GM19397 (cell line): Measurements from ENCODE around the gene SSUH2.

ENCODE experiments used
- ATAC-seq: cut with Tn5 transposase; IDR thresholded peaks from one replicate; pipeline ENCODE4 v1.9.1; 2021; ENCODE audit warnings: mild to moderate bottlenecking, moderate library complexity; ENCODE audit not compliant: unreplicated experiment

Gene SSUH2

DNA sequence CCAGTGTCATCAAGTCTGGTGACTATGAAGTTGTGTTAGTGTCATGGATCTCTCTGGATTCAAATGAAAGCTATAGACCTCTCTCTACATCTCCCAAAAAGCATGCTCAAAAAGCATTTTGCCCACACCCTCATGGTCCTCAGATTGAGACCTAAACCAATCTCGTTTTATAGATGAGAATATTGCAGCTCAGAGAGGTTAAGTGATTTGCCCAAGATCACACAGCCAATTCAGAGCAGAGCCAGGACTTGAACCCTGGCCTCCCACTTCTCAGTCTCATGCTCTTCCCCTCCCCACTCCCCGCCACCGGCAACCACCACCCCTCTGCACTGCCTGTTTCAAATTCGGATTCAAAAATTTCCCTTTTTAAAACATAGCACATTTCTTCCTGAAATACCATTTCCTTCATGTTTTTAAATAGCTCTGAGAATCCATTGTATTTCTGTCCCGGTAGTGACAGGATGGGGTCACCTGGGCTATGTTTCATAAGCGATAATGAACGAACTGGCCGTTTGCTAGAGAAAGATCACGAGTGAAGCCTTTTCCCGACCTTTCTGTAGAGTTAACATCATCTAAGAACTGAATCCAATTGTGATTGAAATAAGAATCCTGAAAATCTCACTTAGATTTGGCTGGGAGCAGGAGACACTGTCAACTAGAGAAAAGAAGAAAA, 769 bp downstream of the SSUH2 start:
- ATAC-seq: no peak

DNA sequence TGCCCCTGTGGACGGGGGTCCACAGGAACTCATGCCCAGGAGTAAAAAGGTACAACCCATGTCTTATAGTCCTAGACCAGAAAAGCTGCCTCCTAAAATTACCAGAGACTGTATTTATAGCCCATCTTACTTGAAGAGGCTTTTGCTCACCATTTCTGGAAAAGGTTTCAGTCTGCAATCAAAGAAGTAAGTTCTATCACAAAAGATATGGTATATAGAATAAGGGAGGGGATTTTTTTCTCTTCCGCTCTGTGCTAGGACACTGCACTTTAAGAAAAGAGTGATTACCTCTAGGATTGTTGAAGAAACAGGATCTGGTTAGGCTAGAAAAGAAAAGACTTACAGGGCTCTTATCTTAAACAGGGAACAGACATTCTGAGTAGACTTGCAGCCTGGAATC, 2.6 kb downstream of the SSUH2 start:
- no peak for ATAC-seq

DNA sequence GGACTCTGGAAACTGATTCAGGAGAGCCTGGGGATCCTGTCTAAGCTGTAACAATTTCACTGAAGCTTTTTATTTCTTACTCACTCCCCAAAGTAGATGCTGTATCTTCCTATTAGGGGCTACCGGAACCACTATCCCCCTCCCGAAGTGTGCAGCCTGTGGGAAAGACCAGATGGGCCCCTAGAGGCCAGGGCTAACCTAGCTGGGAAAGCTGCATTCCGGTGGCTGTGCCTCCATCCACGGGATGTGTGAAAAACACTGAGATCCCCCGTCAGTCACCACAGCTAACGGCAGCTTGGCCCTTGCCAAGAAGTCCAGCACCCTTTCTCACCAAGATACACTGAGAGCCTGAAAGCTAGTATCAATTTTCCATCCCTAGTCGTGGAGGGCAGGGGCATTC, 3.1 kb downstream of the SSUH2 start:
- ATAC-seq: no peak

DNA sequence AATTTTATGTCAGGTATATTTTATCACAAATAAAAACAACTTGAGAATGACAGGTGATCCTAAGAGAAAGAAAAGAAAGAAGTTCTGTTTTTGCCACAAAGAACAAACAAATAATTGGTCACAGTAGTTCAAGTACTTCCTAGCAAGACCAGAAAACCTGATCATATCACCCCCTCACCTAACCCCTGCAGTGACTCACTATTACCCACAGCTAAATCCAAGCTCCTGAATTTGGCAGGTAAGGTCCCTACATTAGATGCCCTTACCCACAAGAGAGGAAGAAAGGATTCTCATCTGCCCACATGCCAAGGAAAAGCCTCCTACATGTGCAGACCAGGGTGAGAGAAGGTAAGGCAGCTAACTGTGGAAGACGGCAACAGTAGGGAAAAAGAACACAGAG, 4.4 kb downstream of the SSUH2 start:
- ATAC-seq: no peak

DNA sequence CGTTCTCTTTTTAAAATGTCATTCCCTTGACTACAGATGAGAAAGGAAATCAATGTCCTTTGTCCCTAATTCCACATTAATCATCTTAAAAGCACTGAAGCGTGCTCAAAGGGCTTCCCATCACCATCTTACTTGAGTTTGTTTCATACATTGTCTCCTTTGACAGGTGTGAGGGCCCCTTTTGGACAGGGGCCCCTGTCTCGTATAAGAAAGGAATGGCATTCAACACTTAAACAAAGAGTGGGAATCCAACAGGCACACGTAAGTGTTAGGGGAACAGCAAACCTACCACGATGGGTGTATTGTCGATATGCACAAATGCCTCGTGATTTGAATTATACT, 5.0 kb downstream of the SSUH2 start:
- ATAC-seq: no peak

DNA sequence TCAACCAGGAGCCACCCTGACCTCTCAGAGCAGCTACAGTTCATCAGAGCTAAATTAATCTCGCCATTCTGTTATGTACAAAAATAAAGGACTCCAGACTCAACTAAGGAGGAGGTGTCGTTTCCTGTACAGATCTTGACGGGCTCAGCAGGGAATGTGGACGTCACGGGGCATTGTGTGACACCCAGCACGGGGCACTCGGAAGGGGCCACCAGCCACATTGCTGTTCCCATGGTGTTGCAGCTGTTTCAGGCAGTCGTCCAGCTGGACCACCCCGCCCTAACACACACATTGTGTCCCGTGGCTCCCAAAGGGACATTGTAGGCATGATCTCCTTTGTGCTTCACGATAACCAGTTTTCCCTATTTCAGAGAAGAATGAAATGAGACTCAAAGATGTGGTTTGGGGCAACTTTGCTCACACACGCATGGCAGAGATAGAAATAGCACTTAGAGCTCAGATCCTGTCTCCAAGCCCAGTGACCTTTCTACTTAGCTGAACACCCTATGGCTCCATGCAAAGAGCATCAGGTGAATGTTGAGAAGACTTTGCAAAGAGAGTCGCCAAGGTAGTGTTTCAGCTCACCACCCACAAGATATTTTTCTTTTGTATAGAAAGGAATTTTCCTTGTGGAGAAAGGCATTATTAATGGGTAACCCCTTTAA, 5.5 kb downstream of the SSUH2 start:
- ATAC-seq: no peak

DNA sequence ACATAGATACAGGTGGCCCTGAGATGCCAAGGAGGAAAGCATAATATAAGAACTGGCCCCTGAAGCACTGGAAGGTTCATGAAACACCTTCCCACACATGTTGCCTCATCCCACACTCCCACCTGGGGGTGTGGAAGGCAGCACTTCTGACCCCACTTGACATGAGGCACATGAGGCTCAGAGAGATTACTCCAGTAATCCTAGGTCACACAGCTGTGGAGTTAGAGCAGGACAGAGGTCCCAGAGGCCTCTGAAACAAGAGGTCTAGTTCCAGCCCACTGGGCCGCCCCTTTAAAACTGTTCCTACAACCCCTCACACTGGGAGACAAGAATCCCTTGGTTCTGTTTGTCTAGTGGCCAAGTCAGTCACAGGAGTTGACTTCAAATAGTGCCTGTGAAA, 7.2 kb downstream of the SSUH2 start:
- no peak for ATAC-seq

DNA sequence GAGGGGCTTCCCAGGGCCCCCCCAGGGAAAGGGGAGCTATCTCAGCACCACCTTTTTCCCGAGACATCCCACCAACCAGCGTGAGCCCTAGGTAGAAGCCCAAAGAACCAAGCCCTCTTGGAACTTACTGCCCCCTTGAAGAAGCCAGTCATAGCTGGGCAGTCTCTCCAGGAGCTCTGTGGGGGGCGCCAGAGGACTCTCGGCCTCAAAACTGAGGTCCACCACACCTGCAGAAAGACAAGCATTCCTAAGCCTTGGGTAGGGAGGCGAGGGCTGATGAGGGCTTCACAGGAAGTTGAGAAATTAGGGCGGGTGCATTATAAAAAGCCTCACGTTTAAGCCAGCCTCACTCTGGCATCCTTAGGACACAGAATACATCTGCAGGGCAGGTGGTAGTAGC, 9.0 kb downstream of the SSUH2 start:
- ATAC-seq: no peak

DNA sequence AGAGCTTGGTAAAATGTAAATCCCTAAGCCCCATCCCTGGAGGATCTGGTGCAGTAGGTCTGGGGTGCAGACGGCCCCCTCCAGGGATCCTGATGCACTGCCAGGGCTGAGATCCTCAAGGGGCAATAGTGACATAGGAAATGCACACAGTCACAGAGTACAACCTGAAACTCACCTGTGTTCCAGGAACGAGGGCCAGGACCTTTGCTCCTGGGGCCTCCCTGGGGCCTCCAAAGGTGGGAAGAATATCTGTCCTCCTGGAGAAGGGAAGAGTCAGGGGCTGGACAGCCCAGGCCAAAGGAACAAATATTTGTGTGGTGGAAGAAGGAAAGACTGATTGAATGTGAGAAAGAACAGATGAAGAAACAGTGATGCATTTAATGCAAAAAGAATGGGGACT, 9.5 kb downstream of the SSUH2 start:
- ATAC-seq: no peak

DNA sequence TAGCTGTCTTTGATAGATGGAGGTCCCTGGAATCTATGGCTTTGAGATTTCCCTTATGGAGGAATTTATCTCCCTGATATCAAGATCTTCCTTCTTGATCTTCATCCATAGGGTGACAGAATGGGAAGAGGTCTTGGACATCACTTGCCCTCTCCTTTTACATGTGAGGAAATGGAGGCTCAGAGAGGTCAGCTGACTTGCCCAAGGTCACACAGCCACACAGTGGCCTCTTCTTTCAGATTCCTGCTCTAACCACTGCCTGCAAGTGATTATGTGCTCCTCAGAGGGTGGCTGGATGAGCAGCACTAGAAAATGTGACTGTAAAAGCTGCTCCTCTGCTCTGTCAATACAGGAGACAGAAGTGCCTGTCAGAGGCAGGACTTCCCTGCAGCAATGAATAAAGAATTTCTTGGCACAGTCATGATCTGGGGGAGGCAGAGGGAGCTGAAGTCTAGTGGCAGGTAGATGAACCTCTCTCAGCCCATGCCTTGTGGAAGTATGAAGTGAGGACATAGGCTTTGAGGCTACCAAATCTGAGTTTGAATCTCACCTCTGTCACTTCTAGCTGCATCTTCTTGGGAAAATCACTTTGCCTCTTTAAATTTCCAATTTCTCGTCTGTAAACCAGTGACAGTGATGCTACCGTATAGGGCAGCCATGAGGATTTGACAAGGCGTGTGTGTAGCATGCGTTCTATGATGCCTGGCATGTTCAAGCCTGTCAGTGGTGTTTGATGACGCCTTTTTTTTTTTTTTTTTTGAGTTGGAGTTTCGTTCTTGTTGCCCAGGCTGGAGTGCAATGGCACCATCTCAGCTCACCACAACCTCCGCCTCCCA, 12.0 kb downstream of the SSUH2 start:
- no peak for ATAC-seq

DNA sequence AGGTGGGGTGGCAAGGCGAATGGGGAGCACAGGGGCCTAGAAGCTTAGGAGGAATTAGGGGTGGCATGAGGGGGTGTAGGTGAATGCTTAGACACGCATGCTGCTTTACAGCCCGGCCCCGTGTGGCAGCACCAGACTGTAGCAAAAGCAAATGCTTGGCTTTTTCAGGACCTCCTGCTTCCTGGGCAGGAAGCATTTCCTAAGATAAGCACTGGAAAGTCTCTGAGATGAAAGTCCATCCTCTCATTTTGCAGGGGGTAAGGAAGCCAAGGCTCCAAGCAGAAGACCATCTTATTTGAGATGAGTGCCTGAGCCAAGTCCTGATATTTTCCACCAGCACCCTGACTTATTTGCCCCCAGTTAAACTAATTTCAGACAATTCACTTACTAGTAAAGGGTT, 12.9 kb downstream of the SSUH2 start:
- ATAC-seq: no peak

DNA sequence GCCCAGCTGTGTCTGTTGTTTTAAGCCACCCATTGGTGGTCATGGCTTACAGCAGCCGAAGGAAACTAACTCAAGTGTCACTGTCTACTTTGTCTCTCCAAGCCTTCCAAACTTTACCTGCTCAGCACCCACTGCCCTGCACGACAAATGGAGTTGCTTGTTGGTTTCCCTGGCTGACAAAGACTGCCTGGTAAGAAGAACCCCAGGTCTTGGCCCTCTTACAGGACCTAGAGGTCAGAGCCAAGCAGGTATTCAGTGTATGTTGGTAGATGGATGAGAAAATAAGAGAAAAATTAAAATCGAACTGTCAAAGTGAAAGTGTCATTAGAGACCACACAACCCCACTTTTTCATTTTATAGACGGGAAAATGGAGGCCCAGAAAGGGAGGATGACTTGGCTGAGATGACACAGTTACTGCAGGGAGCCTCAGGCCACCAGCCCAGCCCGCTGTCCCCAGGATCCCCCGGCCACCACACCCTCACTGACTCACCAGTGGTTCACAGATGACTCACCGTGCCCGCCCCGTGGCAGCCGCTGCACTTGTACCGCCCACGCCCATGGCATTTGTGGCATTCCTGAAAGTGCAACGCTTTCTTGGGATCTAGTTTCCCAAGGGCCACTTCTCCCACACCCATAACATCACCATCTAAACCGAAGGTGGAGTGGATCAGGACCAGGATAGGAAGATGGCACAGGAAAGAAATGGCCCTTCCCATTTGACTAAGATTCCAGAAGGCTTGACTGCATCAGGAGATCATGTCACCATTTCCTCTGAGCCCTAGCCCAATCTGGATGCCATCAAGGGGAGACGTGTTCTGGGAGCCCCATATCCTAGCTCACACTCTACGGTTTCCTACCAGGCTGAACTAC, 15.2 kb downstream of the SSUH2 start:
- no peak for ATAC-seq

DNA sequence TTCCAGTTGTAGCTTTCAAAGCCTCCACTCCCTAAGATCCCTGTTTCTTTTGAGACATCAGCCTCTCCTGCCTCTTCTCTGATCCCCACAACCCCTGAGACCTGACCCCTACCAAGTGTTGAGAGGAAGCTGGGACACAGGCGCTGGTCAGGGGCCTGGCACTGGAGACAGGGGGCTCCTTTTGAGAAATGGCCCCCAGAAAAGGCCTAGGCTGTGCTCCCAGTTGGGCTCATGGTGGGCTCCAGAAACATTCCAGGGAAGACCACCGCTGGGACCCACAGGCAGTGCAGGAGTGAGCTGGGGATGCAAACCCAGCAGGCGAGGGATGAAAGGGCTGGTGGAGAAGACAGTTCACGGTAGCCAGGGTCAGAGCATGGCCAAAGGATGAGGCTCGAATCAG, 16.6 kb downstream of the SSUH2 start:
- ATAC-seq: no peak

DNA sequence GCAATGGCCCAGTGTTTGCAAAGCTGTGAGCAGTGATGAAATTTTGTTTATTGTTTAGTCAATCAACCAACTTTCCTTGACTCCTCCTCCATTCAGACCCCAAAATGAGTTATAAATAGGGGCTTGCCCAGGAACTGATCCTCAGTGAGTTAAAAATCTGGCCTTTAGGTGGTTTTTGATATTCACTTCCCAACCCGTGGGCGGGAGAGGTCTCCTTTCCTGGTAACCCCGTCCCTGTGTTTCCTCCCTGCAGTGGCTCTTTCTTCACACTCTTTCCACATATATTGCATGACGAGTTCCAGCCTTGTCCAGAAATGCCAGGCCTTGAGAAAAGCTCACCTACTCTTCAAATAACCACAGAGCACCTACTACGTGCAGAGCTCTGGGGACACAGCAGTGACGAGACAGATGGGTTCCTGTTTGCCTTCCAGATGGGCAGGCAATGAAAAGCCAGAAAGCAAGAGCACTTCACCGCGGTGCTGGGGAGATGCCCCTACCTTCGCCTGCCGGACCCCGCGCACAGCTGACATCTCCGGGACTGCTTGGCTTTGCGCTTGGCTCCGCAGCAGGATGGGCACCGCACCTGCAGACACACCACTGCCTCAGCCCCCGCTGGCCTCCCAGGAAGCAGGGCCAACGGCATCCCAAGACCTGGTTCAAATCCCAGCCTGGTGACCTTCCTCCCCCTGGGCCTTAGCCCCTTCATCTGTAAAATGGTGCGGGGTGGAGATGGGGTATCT, 17.2 kb downstream of the SSUH2 start:
- ATAC-seq: no peak

DNA sequence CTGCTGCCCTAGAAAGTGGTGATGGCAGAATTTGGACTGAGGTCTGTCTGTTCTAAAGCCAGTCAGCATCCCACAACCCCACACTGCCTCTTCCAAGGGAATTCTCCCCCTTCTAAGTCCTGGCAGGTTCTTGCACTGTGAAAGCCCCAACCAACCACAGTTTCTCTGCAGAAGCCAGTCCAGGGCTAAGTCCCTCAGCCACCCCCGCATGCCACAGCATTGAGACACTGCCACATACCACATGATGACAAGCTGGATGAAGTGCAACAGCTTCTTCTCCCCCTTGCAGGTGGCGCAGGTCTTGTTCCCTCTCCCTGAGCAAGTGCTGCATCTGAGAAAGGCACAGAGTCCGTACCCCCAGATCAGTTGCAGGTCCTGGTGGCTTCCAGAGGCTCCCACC, 18.6 kb downstream of the SSUH2 start:
- no peak for ATAC-seq

DNA sequence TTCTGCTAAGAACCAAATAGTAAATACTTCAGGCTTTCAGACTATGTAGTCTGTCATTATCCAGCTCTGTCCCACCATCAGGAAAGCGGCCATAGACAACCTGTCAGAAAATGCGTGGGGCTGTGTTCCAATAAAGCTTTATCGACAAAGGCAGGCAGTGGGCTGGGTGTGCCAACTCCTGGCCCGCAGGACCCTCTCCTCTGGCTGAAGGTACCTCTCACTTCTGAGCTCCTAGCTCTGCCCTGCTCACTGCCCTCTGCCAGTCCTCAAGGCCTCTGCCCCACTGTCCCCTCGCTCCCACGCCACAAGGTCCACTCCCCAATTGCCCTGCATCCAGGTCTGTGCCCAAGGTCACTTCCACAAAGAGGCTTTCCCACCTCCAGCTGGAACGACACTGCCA, 20.0 kb downstream of the SSUH2 start:
- no peak for ATAC-seq

DNA sequence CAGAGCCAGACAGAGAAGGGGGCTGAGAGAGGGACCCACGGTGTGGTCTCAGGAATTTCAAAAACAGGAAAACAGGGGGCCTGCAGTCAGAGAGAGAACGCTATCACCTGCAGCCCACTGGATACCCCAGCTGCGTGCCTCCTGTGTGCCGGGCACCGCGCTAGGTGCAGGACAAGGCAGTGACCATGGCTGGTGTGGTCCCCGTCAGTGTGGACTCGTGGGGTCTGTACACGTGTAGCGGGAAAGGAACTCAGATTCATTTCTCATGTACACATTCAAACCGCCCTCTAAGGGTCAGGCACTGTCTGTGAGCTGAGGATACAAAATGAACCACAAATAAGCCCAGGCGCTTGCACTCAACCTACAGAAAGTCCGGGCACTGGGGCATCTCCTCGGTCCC, 20.9 kb downstream of the SSUH2 start:
- no peak for ATAC-seq

DNA sequence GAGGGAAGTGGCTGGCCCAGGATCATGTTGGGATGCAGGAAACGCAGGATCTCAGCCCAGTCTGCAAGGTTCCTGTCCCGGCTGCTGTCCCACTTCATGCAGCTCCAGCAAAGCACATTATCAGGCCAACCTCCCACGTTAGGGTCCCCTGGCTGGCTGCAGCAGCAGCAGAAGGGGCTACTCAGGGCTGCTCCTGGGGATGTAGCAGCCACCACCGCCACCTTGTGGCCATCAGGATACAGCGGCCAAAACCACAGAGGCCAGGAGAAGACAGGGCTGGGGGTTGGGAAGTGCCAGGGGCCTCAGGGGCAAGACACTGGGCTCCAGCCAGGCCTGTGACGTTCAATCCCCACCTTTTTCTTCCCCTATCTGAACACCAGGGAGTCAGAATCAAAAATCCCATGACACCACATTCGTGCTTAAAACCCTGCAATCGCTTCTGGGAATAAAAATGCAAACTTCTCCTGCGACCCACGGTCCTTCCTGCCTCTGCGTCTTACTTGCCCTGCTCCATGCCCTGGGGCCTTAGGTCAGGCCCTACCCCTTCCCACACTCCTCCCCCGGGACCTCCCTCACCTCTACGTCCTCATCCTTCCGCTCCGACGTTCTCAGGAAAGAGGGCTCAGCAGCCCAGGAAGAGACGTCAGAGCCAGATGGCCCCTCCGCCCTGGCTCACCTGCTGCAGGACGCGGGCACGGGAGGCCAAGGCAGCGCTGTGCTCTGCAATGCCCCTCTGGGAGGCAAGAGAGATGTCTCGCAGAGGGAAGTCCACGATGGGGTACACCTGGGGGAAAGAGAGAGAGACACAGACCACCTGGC, 21.5 kb downstream of the SSUH2 start:
- ATAC-seq: peak; percentile 94

DNA sequence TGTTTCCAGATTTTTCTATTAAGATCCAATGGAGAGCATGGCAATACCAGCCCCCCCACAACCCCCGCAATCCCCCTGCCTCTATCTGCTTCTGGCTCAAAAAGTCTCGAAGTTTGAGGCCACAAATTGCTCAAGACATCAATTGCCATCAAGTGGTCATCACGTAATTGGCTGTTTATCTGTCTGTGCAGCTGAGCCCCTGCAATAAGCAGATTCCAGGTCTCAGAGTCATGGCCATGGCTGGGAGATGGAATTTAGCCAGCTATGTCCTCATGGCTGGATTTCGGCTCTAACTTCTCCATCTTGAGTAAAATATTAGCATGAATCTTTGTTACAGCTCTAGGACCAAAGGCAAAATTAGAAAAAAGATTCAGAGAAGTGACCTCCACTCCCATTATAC, 22.7 kb downstream of the SSUH2 start:
- ATAC-seq: no peak

DNA sequence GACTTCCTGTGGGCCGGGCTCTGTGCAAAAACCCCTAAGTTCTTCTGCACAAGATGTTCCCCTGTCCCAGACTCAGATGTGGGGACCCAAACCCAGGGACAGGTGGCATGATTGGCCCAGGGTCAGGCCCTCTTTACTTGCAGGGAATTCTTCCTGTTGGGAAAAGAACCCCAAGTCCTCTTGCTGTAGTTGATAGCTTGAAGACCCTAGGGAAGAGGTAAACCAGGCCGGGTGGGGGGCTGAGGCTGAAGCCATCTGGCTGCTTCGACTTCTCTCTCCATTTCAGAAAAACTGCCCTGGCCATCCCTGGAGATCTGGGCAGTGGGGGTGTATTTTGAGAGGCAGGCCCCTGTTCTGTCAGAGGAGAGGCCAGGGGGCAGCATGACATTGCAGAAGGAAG, 23.5 kb downstream of the SSUH2 start:
- ATAC-seq: no peak
